ENCODE results near the gene GBX2. TPM values are rescaled to one million over a fixed set of nuclear protein-coding genes. Genes with fewer than 3 reads are reported as not detected.

GBX2 gene
- total and polyA plus RNA-seq, 2 of the 8 experiments (the other 6 are each of a cell fraction or from before 2014, with no cell fraction given): 0.38 to 0.89 TPM

DNA sequence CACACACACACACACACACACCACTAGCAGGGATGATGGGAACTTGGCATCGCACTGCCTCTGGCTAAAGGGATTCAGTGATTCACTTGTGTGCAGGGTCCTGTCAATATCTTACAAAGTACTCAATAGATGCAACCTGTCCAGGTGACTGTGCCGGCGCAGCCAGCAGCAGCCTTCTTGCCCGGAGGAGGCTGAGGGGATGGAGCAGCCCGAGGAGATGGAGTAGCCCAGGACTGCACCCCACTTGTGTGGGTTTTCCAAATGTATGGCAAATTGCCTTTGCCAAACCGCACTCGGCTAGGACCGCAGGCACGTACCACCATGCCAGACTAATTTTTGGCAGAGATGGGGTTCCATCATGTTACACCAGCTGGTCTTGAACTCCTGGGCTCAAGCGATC, 31.1 kb downstream of the GBX2 start:
- no peak overlapping the region for H2BK5ac ChIP-seq (ENCODE audit: low read depth, low read length)
- H3K27ac ChIP-seq (ENCODE audit: low read depth, low read length): no peak overlapping the region
- H3K14ac ChIP-seq (ENCODE audit: insufficient read length): no peak overlapping the region
- DNase-seq (ENCODE audit: low read depth in 1 of 2, low spot score in 2 of 2) (no peak), FAIRE-seq (no peak)
- no peaks in the 10 kb centered on the region for H3K9me3 ChIP-seq (ENCODE audit: insufficient read depth in 2 of 2, low read depth in 1 of 2, low read length in 1 of 2)
- H3K27me3 ChIP-seq (replicated peaks in 1 of 4; ENCODE audit: control insufficient read depth in 3 of 4, extremely low read depth in 1 of 4, insufficient read depth in 3 of 4, low read length in 3 of 4): peaks cover 0 to 2% (median 0%) of the 10 kb centered on the region in 4 experiments; a peak in 2 of 7 replicates
- H2AFZ ChIP-seq (ENCODE audit: low read length): no peak overlapping the region
- POLR2A ChIA-PET (ENCODE audit: partially characterized antibody): no interaction called here
- H4K91ac ChIP-seq (replicated peaks; ENCODE audit: insufficient read length, low read length): peak overlapping the region; percentile 52
- peak overlapping the region; percentile 51 for H3K4ac ChIP-seq (replicated peaks; ENCODE audit: insufficient read length, low read depth, low read length)
- H2AK5ac ChIP-seq (ENCODE audit: low read depth, low read length): no peak overlapping the region
- H3K23me2 ChIP-seq (ENCODE audit: low read depth, low read length): no peaks in the 10 kb centered on the region
- no peak overlapping the region for H2BK120ac ChIP-seq (replicated peaks; ENCODE audit: low read depth, low read length)
- H3K9ac ChIP-seq (replicated peaks in 1 of 4; ENCODE audit: extremely low read depth in 1 of 4, low read depth in 3 of 4, low read length in 3 of 4): no peak overlapping the region
- TF ChIP-seq RBBP5 (IDR thresholded peaks at IDR 0.05; ENCODE audit: borderline replicate concordance, low read depth, low read length): no peak
- TF ChIP-seq SP4 (IDR thresholded peaks at IDR 0.05; ENCODE audit: low read length): no peak
- TF ChIP-seq ATF2 (IDR thresholded peaks at IDR 0.05; ENCODE audit: low read length): no peak
- TF ChIP-seq SIRT6 (IDR thresholded peaks at IDR 0.05; ENCODE audit: low read length): no peak
- no peak for TF ChIP-seq RAD21 (IDR thresholded peaks at IDR 0.05 in 1 of 2, conservative IDR thresholded peaks at IDR 0.05 in 1 of 2; ENCODE audit: low read depth in 2 of 2, low read length in 2 of 2)
- no peak for TF ChIP-seq RNF2 (IDR thresholded peaks at IDR 0.05; ENCODE audit: borderline replicate concordance, low read depth, low read length, missing control alignments, poor library complexity, severe bottlenecking)
- peaks cover 0 to 2% (median 0%) of the 10 kb centered on the region in 4 experiments; a peak in 1 of 7 replicates for H3K4me1 ChIP-seq (replicated peaks in 1 of 4; ENCODE audit: control insufficient read depth in 3 of 4, insufficient read depth in 4 of 4, low read length in 3 of 4)
- no peak overlapping the region for H3K56ac ChIP-seq (replicated peaks; ENCODE audit: insufficient read length, low read depth, low read length)
- H3K23ac ChIP-seq (ENCODE audit: insufficient read length): no peak overlapping the region
- no peak overlapping the region for H3K4me2 ChIP-seq (ENCODE audit: insufficient read depth in 1 of 2, low read depth in 2 of 2, low read length in 2 of 2)
- H3K79me1 ChIP-seq (ENCODE audit: low read depth, low read length): no peaks in the 10 kb centered on the region
- H3K4me3 ChIP-seq (ENCODE audit: extremely low read depth in 1 of 4, insufficient read depth in 2 of 4, low read depth in 3 of 4, low read length in 4 of 4): no peak overlapping the region
- no peak overlapping the region for H4K8ac ChIP-seq (ENCODE audit: extremely low read depth, insufficient read depth, low read length)
- no peak overlapping the region for H2BK12ac ChIP-seq (ENCODE audit: low read depth, low read length)
- no peak overlapping the region for H2BK15ac ChIP-seq (ENCODE audit: low read length)
- no peaks in the 10 kb centered on the region for H4K20me1 ChIP-seq (replicated peaks in 1 of 2; ENCODE audit: control insufficient read depth in 1 of 2, insufficient read depth in 2 of 2, low read length in 2 of 2)
- no peaks in the 10 kb centered on the region for H3K36me3 ChIP-seq (ENCODE audit: control insufficient read depth in 2 of 4, insufficient read depth in 4 of 4, low read length in 3 of 4)
- no peaks in the 10 kb centered on the region for H3K79me2 ChIP-seq (ENCODE audit: control insufficient read depth in 1 of 2, insufficient read depth in 2 of 2, low read length in 2 of 2)
- 91% methylated on average over 10 of the region's 10 CpGs; no CpG with 5 or more reads in 1 of the 2 experiments for WGBS, 2 experiments (ENCODE audit: extremely low coverage in 1 of 2, insufficient coverage in 1 of 2, insufficient read length in 1 of 2, insufficient replicate concordance in 2 of 2, low coverage in 1 of 2, low lambda C conversion rate in 2 of 2, missing lambda C conversion rate in 1 of 2)
- H3K18ac ChIP-seq (ENCODE audit: extremely low read depth, low read length): no peak overlapping the region
- no peak overlapping the region for H2BK20ac ChIP-seq (ENCODE audit: low read length)
- H4K5ac ChIP-seq (ENCODE audit: insufficient read length, low read depth, low read length): no peak overlapping the region
- CTCF ChIA-PET (ENCODE audit: partially characterized antibody): interaction anchor here (0.6 to 1.4 kb wide), 4 partner anchors 44 to 358 kb away, joined by 3 read pairs; no protein-coding TSS in a partner anchor

Measured in H1 (cell line).